Measurements from ENCODE around the gene CCDC116.

The CCDC116 gene

GRCh38 chr22:21622011-21622918, 10.3 kb upstream of the CCDC116 start:
- TF ChIP-seq FOXP2 (optimal IDR thresholded peaks at IDR 0.05; ENCODE audit: borderline replicate concordance, extremely low read depth, extremely low read length, insufficient read depth), result no peak
- no peak for TF ChIP-seq SIN3A (IDR thresholded peaks at IDR 0.05; ENCODE audit: borderline replicate concordance, insufficient read depth, low read length)
- TF ChIP-seq REST (IDR thresholded peaks at IDR 0.05; ENCODE audit: insufficient read depth in 1 of 2, low read depth in 2 of 2, low read length in 2 of 2), result no peak
- TF ChIP-seq POLR2AphosphoS5 (IDR thresholded peaks at IDR 0.05; ENCODE audit: low read depth, low read length), result no peak
- TF ChIP-seq TAF1 (IDR thresholded peaks at IDR 0.05; ENCODE audit: borderline replicate concordance, insufficient read depth, low read length), result no peak

- TF ChIP-seq SIN3A (IDR thresholded peaks at IDR 0.05; ENCODE audit: borderline replicate concordance, insufficient read depth, low read length), result no peak
- TF ChIP-seq TAF1 (IDR thresholded peaks at IDR 0.05; ENCODE audit: borderline replicate concordance, insufficient read depth, low read length), result no peak
- no peak for TF ChIP-seq FOXP2 (optimal IDR thresholded peaks at IDR 0.05; ENCODE audit: borderline replicate concordance, extremely low read depth, extremely low read length, insufficient read depth)
Measured at GRCh38 chr22:21622919-21623647, 9.5 kb upstream of the CCDC116 start.

GRCh38 chr22:21623648-21623970, 9.0 kb upstream of the CCDC116 start:
- TF ChIP-seq TAF1 (IDR thresholded peaks at IDR 0.05; ENCODE audit: borderline replicate concordance, insufficient read depth, low read length) (no peak), POLR2AphosphoS5 (IDR thresholded peaks at IDR 0.05; ENCODE audit: low read depth, low read length) (no peak), REST (IDR thresholded peaks at IDR 0.05; ENCODE audit: insufficient read depth in 1 of 2, low read depth in 2 of 2, low read length in 2 of 2) (no peak), SIN3A (IDR thresholded peaks at IDR 0.05; ENCODE audit: borderline replicate concordance, insufficient read depth, low read length) (no peak), FOXP2 (optimal IDR thresholded peaks at IDR 0.05; ENCODE audit: borderline replicate concordance, extremely low read depth, extremely low read length, insufficient read depth) (no peak)

- TF ChIP-seq REST (IDR thresholded peaks at IDR 0.05; ENCODE audit: insufficient read depth in 1 of 2, low read depth in 2 of 2, low read length in 2 of 2) (no peak), SIN3A (IDR thresholded peaks at IDR 0.05; ENCODE audit: borderline replicate concordance, insufficient read depth, low read length) (no peak), TAF1 (IDR thresholded peaks at IDR 0.05; ENCODE audit: borderline replicate concordance, insufficient read depth, low read length) (no peak), POLR2AphosphoS5 (IDR thresholded peaks at IDR 0.05; ENCODE audit: low read depth, low read length) (peak; percentile 17; the same call in 1 of the 2 replicates), FOXP2 (optimal IDR thresholded peaks at IDR 0.05; ENCODE audit: borderline replicate concordance, extremely low read depth, extremely low read length, insufficient read depth) (no peak)
Measured at GRCh38 chr22:21624120-21624879, 8.3 kb upstream of the CCDC116 start.
